GF-D8 (cell line): ENCODE results near the gene PDE10A.

Experiments used
- DNase-seq: peaks from one replicate; lab custom pipeline; 2025; lab: John Stamatoyannopoulos, UW

Gene PDE10A

GRCh38 chr6:165678429-165678828, 15.4 kb upstream of the PDE10A start:
- no peak for DNase-seq

GRCh38 chr6:165677091-165677490, 14.1 kb upstream of the PDE10A start:
- DNase-seq, result no peak

- no peak for DNase-seq
These were observed 13.5 kb upstream of the PDE10A start for GRCh38 chr6:165676435-165677068.

GRCh38 chr6:165675120-165675519, 12.1 kb upstream of the PDE10A start:
- DNase-seq, result no peak

- DNase-seq, result no peak
These were observed 11.4 kb upstream of the PDE10A start for GRCh38 chr6:165674155-165675029.

- no peak for DNase-seq
These were observed 8.3 kb upstream of the PDE10A start for GRCh38 chr6:165671222-165671768.

GRCh38 chr6:165668951-165669350, 5.9 kb upstream of the PDE10A start:
- no peak for DNase-seq

DNA sequence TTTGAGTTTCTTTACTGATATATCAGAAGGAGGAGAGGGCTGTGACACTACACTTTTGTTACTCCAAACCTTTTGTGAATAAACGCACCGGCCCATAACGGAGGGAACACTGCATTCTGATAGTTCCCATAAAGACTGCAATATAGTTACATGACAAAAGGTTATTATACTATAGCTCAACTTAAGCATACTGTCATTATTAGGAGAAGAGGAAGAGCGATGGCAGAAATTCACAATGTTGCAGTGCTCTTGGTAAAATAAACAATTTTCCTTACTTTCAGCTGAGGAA, 2.3 kb upstream of the PDE10A start:
- no peak for DNase-seq

DNA sequence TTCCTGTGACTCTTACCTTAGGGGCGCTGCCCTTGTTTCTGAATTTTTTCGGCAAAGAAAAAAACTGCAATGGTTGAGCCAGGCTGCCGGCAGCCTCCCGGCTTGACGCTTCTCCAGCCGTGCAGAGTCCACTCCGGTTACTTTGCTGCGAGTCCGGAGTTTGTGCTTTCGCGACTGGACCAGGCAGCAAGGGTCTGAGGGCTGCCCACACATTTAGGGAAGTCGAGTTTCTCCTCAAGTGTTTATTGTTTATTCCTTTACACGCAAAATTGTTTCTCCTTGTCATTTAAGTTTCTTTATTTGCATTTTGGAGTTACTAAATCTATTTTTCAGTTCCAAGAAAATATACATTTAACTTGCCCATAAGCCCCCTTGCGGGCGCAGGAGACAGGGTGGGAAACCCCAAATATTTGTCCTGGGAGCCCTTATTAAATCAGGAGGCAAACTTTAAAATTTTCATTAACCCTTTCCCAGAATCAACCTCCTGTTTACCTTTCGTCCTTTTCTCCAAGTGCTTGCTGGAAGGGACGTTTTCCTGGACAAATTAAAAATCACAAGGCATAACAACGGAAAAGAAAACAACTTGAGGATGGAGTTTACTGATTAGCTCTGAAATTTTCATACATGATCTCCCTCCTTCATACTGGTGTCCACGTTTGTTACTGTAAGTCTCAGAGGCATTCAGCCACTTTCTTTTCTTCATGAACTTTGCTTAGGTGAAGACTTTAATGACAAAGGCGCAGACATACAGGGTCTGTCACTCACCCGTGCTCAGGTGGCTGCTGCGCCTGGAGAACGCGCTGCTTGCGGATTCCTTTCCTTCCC, 1.7 kb upstream of the PDE10A start:
- no peak for DNase-seq

DNA sequence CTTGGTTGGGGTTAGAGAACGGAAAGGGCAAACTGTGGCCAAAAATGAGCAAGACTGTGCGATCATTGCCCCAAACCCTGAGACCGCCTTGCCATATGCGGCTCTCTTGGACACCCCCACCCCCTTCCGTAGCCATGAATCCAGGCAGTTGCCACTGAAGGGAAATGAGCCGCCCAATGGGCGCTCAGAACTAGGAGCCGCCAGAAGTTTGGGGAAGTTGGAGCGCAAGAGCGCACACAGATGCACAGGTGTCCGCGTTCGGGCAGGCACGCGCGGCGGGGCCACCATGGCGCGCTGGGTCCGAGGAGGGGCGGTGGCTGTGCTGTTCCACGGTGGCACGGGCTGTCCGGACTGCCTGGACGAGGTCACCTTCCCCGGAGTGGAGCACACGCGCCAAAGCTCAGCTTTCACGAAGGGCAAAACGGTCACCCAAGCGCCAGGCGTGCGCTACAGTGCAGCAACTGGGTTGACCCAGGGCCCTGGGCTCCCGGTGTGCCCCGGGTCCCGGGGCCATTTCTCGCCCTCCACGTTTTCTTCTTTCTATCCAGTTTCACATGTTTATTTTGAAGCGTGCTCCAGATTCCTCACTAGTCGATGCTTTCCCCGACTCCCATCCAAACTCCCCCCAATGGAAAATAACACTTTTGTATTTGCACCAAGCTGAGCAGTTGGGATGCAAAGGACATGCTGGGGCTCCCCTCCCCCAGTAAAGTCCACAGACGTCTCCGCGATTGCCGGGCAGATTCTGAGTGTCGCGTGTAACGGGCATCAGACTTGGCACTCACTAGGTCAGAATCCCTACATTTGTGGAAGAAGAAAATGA, 906 bp upstream of the PDE10A start:
- no peak for DNase-seq

- no peak for DNase-seq
These were observed 315 bp upstream of the PDE10A start for GRCh38 chr6:165663377-165663735.

GRCh38 chr6:165662041-165662748, 846 bp downstream of the PDE10A start:
- DNase-seq, result no peak

- DNase-seq, result no peak
These were observed 1.4 kb downstream of the PDE10A start for GRCh38 chr6:165661664-165662025.

GRCh38 chr6:165660857-165661663, 2.0 kb downstream of the PDE10A start:
- no peak for DNase-seq

GRCh38 chr6:165659945-165660856, 2.8 kb downstream of the PDE10A start:
- DNase-seq, result no peak

- no peak for DNase-seq
These were observed 4.5 kb downstream of the PDE10A start for GRCh38 chr6:165658395-165659058.

DNA sequence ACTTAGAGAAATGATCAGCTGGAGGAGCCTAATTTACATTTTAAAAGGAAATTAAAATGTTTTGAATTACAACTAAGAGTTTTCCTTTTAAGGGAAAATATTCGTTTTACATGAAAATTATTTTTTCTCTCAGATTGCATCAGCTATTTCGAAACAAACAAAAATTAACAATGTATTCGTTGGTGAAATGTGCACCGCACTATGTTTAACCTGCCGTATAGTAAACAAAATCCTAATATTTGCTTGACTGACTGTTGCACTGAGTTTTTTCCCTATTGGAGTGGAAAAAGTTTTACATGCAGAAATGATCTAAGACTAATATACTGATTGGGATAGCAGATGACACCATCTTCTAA, 5.7 kb downstream of the PDE10A start:
- no peak for DNase-seq

GRCh38 chr6:165656581-165657324, 6.3 kb downstream of the PDE10A start:
- DNase-seq, result no peak
